GM12872 (cell line): ENCODE results near the gene YKT6.

Experiments
- CTCF ChIP-seq: IDR thresholded peaks from 3 replicates; pipeline ENCODE4 v1.5.1; 2011; ENCODE audit warnings: low read depth, mild to moderate bottlenecking, low read length, moderate library complexity; ENCODE audit not compliant: insufficient read depth

YKT6 gene

GRCh38 chr7:44242091-44242490, 41.3 kb downstream of the YKT6 start:
- no peak for TF ChIP-seq CTCF

GRCh38 chr7:44244282-44244681, 43.5 kb downstream of the YKT6 start:
- peak; percentile 74 for TF ChIP-seq CTCF

- no peak for TF ChIP-seq CTCF
These were observed 45.8 kb downstream of the YKT6 start for GRCh38 chr7:44246396-44247113.

- no peak for TF ChIP-seq CTCF
These were observed 47.3 kb downstream of the YKT6 start for GRCh38 chr7:44247868-44248651.

GRCh38 chr7:44249639-44250234, 49.0 kb downstream of the YKT6 start:
- TF ChIP-seq CTCF: no peak

- no peak for TF ChIP-seq CTCF
These were observed 50.5 kb downstream of the YKT6 start for GRCh38 chr7:44251269-44251668.

GRCh38 chr7:44251881-44252280, 51.1 kb downstream of the YKT6 start:
- TF ChIP-seq CTCF: no peak
